Esophagus muscularis mucosa (tissue), 4 donors: ENCODE measurements around the gene DAB2IP. TPM values are rescaled to one million over a fixed set of nuclear protein-coding genes. Genes with fewer than 3 reads are reported as not detected.

Experiments
- DNase-seq: peaks from one replicate; pipeline ENCODE4 v3.0.0-alpha.2; 2017; ENCODE audit errors: extremely low spot score
- H3K27ac ChIP-seq, 4 donors: fragments of 200-600 bp; sonication (generic); replicated peaks in 1 of 4; 1 replicate in 3 of 4; 2 replicates in 1 of 4; pipeline ENCODE4 v1.5.1; 2016 to 2019; ENCODE audit warnings: mild to moderate bottlenecking in 1 of 4
- H3K27me3 ChIP-seq, 4 donors: fragments of 200-600 bp; sonication (generic); one replicate each; pipeline versions ENCODE4 v1.5.1 to v1.6.0; 2016 to 2019
- H3K36me3 ChIP-seq, 4 donors: fragments of 200-600 bp; sonication (generic); one replicate each; pipeline ENCODE4 v1.5.1; 2016 to 2019
- H3K4me1 ChIP-seq, 4 donors: fragments of 200-600 bp; sonication (generic); one replicate each; pipeline ENCODE4 v1.5.1; 2016 to 2019
- H3K4me3 ChIP-seq, 4 donors: fragments of 200-600 bp; sonication (generic); 1 replicate in 2 of 4; 2 replicates in 2 of 4; pipeline ENCODE4 v1.5.1; 2016 to 2019; ENCODE audit warnings: mild to moderate bottlenecking in 4 of 4, moderate library complexity in 1 of 4
- H3K9me3 ChIP-seq, 4 donors: fragments of 200-600 bp; sonication (generic); 1 replicate in 3 of 4; 2 replicates in 1 of 4; pipeline ENCODE4 v1.5.1; 2016 to 2019
- EP300 ChIP-seq: sonication (generic); formaldehyde crosslinking; IDR thresholded peaks from one replicate; pipeline ENCODE4 v1.6.1; 2017; ENCODE audit warnings: antibody characterized with exemption
- POLR2A ChIP-seq: fragments of 450-650 bp; IDR thresholded peaks from one replicate; pipeline ENCODE4 v1.6.1; 2017; ENCODE audit warnings: antibody characterized with exemption, moderate library complexity, mild to moderate bottlenecking, low read depth
- POLR2AphosphoS5 ChIP-seq, 2 donors: sonication (generic); formaldehyde crosslinking; IDR thresholded peaks; one replicate each; pipeline ENCODE4 v1.6.1; 2017; ENCODE audit warnings: antibody characterized with exemption in 2 of 2
- WGBS: methylation state at CpG from one replicate; pipeline ENCODE4 v1.1.5; 2018; 5-methylcytosine and 5-hydroxymethylcytosine counted together
- intact Hi-C: fragments of 100-400 bp; cut with DNase I; formaldehyde crosslinking; loops from one replicate; pipeline ENCODE4 v1.15.1; 2023
- total RNA-seq, 4 donors: library from RNA; depleted of rRNA; stranded (reverse); fragments of >200 nt; gene quantifications; one replicate each; pipeline versions ENCODE4 v1.1.0 to v1.2.1, GENCODE V29; 2016
- TF ChIP-seq, protein P1 (sequence below), 3 experiments: fragments of 200-600 bp in 2 of 3; fragments of 450-650 bp in 1 of 3; sonication (generic) in 2 of 3; IDR thresholded peaks; one replicate each; pipeline ENCODE4 v1.5.1; 2017 to 2019; ENCODE audit warnings: antibody characterized with exemption in 3 of 3, mild to moderate bottlenecking in 2 of 3, moderate library complexity in 1 of 3

Gene DAB2IP
- total RNA-seq, 4 donors from 2014 or later = 41.7 to 102 (median 62.4) TPM

DNA sequence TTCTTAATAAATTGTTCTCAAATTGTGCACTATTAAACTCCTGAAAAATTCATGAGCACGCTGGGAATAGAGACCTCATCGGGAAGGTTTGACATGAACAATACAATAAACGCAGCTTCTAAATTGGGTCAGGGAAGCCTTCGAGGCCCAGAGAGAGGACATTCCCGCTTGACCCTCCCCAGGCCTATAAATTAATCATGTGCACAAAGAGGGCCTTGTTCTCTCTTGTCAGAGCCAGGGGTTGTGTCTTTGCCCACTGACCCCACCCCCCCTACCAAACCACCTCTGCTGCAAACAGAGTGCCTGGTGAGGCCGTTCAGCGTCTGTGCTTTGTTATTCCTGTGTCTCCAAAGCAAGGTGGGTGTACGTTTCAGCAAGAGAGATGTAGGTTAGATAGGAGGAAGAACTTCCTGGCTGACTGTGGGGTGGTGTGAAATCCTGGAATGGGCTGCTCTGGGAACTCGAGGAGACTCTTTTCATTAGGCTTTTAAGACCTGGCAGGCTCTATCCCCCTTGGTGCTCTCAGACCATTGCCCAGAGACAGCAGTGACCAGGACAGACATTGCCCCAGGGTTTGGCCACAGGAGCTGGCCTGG lies 18.2 kb upstream of the DAB2IP start:
- no peaks in the 10 kb centered on the region for H3K36me3 ChIP-seq
- H3K4me1 ChIP-seq = peaks cover 47 to 74% (median 51%) of the 10 kb centered on the region in 4 donors
- 63% methylated on average over 9 of the region's 9 CpGs for WGBS
- intact Hi-C loops = loop anchor here (10.0 kb wide), 1 partner anchor 212 kb away; no protein-coding TSS in a partner anchor
- H3K9me3 ChIP-seq = no peaks in the 10 kb centered on the region
- DNase-seq = no peak
- no peak overlapping the region for H3K27ac ChIP-seq
- no peaks in the 10 kb centered on the region for H3K27me3 ChIP-seq
- TF ChIP-seq POLR2A = no peak
- TF ChIP-seq POLR2AphosphoS5 (IDR thresholded peaks at IDR 0.05) = no peak
- TF ChIP-seq, protein P1, sequence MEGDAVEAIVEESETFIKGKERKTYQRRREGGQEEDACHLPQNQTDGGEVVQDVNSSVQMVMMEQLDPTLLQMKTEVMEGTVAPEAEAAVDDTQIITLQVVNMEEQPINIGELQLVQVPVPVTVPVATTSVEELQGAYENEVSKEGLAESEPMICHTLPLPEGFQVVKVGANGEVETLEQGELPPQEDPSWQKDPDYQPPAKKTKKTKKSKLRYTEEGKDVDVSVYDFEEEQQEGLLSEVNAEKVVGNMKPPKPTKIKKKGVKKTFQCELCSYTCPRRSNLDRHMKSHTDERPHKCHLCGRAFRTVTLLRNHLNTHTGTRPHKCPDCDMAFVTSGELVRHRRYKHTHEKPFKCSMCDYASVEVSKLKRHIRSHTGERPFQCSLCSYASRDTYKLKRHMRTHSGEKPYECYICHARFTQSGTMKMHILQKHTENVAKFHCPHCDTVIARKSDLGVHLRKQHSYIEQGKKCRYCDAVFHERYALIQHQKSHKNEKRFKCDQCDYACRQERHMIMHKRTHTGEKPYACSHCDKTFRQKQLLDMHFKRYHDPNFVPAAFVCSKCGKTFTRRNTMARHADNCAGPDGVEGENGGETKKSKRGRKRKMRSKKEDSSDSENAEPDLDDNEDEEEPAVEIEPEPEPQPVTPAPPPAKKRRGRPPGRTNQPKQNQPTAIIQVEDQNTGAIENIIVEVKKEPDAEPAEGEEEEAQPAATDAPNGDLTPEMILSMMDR (IDR thresholded peaks at IDR 0.05) = no peak
- no peak for TF ChIP-seq EP300
- no peak overlapping the region for H3K4me3 ChIP-seq

DNA sequence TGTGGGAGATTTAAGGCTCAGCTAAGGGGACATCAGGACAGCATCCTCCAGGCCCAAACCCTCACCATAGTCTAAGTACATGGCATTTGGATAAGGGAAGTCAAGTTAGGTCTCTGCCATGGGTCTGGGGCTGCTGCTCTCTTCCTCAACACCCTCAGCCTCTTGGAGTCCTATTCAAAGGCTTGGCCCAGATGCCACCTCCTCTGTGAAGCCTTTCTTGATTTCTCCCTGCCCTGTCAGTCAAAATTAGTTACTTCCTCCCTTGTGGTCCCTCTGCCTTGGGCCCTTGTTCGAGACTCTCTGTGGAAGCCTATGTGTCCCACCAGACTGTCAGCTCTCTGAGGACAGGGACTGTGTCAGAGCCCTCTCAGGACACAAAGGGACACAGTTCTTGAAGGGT lies 17.7 kb upstream of the DAB2IP start:
- Histone ChIP-seq H3K27me3 (no peaks in the 10 kb centered on the region), H3K27ac (no peak overlapping the region), H3K36me3 (no peaks in the 10 kb centered on the region), H3K4me3 (no peak overlapping the region), H3K4me1 (peaks cover 50 to 76% (median 54%) of the 10 kb centered on the region in 4 donors), H3K9me3 (no peaks in the 10 kb centered on the region)
- DNase-seq = no peak
- TF ChIP-seq POLR2A = no peak
- no peak for TF ChIP-seq POLR2AphosphoS5 (IDR thresholded peaks at IDR 0.05)
- no peak for TF ChIP-seq EP300
- TF ChIP-seq, protein P1 (IDR thresholded peaks at IDR 0.05) = no peak
- WGBS = 100% methylated on average over 1 of the region's 1 CpG
- intact Hi-C loops = loop anchor here (10.0 kb wide), 1 partner anchor 211 kb away; no protein-coding TSS in a partner anchor

DNA sequence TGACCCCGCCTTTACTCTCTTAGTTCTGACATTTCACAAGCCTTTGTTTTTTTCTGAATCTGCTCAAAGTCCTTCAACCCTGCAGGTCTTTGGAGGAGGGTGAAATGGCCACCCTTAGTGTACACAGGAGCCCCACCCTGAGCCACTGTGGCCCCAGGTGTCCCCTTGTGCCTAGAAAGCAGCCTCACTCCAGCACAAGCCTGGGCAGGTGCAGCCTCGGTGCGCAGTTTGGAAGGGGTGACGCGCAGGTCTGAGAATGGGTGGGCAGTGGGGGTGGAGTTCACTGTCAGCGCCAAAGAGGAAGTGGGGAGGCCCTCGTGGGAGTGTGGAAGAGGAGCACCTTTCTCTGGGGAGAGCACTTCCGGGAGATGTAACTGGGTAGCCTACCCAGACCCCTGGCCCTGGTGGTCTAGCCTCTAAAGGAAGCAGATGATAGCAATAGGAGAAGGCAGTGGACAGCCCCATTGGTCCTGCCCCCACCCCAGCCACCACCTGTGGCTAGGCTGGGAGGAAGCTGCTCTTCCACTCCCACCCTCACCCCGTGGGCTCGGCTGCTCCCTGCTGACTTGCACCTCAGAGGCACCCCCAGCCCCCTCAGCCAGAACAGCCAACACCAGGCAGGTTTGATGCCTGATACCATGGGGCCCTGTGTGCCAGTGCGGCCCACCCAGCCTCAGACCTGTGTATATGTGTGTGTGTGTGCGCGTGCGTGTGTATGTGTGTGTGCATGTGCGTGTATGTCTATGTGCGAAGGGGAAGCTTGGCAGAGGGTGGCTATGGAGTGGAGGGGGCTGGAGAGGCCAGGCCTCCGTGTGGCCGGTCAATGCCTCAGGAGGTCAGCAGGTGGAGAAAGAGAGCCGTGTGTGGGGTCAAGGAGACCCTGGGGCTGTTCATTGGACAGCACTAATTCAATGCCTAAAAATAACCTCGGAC lies 16.8 kb upstream of the DAB2IP start:
- Histone ChIP-seq H3K27ac (no peak overlapping the region), H3K36me3 (no peaks in the 10 kb centered on the region), H3K4me1 (peaks cover 51 to 77% (median 55%) of the 10 kb centered on the region in 4 donors), H3K9me3 (no peaks in the 10 kb centered on the region), H3K27me3 (no peaks in the 10 kb centered on the region), H3K4me3 (no peak overlapping the region)
- DNase-seq = no peak
- 58% methylated on average over 9 of the region's 20 CpGs for WGBS
- TF ChIP-seq EP300 = no peak
- TF ChIP-seq, protein P1 (IDR thresholded peaks at IDR 0.05) = peak; percentile 24 to 60 (median 52)
- TF ChIP-seq POLR2A = no peak
- TF ChIP-seq POLR2AphosphoS5 (IDR thresholded peaks at IDR 0.05) = no peak
- intact Hi-C loops = loop anchor here (5.0 to 10.0 kb wide), 3 partner anchors 48 to 358 kb away; no protein-coding TSS in a partner anchor

DNA sequence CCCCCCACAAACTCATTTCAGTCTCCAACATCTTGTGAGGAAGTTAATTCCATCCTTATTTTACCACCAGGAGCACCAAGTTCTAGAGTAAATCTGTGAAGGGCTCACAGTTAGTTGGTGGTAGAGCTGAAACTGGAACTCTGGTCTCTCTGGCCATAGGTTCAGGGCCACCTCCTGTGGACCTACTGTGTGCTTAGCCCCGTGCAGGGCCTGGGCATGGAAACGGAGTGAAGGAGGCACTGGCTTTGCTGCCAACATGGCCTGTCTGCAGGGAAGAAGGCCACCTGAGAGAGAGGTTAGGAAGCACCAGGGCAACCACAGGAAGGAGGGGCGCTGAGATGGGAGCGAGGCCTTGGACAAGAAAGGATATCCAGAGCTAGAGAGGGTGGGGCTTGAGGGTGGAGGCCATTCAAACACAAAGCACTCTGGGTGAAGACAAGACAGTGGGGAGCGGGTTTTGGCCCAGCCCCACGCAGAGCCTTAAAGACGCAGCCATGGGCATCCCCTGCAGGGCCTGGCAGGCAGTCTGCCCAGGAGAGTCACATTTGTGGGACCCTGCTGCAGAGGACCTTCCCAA lies 16.0 kb upstream of the DAB2IP start:
- Histone ChIP-seq H3K4me3 (no peak overlapping the region), H3K27ac (no peak overlapping the region), H3K9me3 (no peaks in the 10 kb centered on the region), H3K27me3 (no peaks in the 10 kb centered on the region), H3K4me1 (peaks cover 59 to 85% (median 63%) of the 10 kb centered on the region in 4 donors), H3K36me3 (no peaks in the 10 kb centered on the region)
- 72% methylated on average over 7 of the region's 7 CpGs for WGBS
- TF ChIP-seq EP300 (no peak), POLR2AphosphoS5 (IDR thresholded peaks at IDR 0.05) (no peak), POLR2A (no peak)
- TF ChIP-seq, protein P1 (IDR thresholded peaks at IDR 0.05) = no peak
- intact Hi-C loops = loop anchor here (5.0 to 10.0 kb wide), 3 partner anchors 47 to 357 kb away; no protein-coding TSS in a partner anchor
- no peak for DNase-seq
